GM19025 (cell line): ENCODE measurements around the gene GRAMD1A.

ENCODE experiments used
- ATAC-seq: cut with Tn5 transposase; IDR thresholded peaks from one replicate; pipeline ENCODE4 v1.9.1; 2021; ENCODE audit warnings: mild to moderate bottlenecking, low read depth, moderate library complexity; ENCODE audit not compliant: unreplicated experiment

Gene GRAMD1A

GRCh38 chr19:35066691-35067563, 66.8 kb downstream of the GRAMD1A start:
- no peak for ATAC-seq

DNA sequence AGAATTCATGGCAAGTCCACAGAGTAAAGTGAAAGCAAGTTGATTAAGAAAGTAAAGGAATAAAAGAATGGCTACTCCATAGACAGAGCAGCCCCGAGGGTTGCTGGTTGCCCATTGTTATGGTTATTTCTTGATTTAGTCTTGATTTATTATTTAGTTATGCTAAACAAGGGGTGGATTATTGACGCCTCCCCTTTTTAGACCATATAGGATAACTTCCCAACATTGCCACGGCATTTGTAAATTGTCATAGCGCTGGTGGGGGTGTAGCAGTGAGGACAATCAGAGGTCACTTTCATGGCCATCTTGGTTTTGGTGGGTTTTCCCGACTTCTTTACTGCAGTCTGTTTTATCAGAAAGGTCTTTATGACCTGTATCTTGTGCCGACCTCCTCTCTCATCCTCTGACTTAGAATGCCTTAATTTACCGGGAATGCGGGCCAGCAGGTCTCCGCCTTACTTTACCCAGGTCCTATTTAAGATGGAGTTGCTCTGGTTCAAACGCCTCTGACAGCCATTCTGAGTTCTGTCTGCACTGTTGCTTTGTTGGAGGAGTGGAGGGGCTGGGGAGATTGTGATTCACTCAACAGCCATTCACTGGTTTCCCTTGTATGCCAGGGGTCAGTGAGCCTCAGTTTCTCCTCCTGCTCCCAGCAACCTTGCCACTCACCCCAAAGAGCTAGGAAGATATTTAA, 69.0 kb downstream of the GRAMD1A start:
- ATAC-seq = no peak

DNA sequence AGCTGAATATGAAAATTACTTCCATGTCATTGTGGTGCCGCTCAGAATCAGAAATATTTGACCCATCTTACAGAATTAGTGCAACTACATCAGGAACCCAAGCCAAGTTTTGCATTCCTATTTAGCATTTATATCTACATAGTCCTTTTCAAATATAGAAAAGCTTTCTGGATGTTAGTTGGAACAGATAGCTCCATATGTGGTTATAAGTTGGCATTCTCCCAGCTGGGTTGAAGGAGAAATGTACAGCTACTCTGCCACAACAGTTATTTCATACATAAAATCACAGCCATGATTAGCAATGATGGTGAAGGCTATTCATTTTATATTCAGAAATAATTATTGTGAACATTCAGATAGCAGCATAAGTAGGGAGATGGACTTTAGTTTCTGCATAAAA, 69.6 kb downstream of the GRAMD1A start:
- no peak for ATAC-seq

GRCh38 chr19:35070471-35070870, 70.3 kb downstream of the GRAMD1A start:
- ATAC-seq = no peak

DNA sequence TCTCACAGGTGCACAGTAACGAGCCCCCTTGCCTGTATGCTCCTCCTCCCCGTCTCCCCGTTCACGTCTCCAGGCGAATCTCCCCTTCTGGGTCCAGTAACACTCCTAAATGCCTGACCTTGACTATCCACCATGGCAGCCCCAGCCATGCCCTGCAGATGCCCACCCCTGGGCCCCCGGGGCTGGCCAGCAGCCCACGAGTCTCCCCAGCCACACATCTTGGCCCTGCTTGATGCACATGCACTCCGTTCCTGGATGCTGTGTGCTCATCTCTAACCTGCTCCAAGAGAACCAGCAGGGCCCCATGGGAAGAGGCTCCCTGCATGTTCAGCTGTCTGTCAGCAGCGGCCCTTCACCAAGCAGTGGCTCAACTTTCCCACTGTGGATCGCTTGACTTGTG, 73.4 kb downstream of the GRAMD1A start:
- ATAC-seq = no peak

DNA sequence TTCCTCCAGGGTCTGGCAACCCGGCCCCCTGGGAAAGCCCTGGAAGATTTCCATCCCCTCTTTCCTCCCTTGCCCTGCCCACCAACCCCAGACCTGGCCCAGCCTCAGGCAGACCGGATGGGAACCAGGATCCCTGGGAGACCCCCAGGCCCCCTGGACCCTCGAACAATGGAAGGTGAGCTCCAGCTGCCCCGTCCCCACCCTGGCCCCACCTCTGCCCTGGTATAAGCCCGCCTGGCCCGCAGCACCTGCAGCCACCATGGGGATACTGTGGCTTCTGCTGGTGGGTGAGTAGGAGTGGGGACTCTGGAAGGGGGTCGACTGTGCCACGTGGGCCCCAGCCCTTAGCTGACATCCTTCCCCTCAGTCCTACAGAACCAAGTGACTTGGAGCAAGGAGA, 73.8 kb downstream of the GRAMD1A start:
- ATAC-seq = no peak

DNA sequence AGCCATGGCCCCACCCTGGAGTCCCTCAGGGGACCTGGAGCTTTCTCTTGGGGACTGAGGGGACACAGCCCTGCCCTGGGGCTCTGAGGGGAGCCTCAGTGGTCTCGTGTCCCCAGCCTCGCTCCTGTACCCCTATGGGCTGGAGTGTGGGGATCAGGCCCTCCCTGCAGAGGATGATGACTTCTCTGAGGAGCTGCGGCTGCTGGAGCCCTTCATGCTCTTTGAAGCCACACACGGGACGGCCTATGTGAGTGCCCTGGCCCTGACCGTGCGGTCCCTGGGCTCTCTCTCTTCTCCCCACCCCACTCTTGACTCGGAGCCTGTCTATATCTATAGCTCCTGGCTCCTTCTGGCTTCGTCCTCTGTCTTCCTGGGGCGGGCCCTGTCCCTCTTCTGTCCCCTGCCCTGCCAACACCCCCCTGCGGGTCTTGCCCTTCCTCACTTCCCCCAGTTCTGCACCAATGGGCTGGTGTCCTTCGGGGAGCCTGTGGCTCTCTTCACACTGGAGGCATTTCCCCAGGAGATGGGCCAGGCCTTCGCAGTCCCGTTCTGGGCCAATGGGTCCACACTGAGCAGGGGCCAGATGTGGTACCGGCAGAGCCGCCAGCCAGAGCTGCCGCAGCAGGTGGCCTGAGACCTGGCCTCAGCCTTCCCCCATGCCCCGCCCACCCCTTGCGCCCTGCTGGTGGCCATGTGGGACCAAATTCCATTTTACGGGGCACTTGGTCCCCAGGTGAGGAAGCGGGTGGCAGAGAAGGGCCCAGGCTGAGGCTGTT, 74.5 kb downstream of the GRAMD1A start:
- no peak for ATAC-seq

DNA sequence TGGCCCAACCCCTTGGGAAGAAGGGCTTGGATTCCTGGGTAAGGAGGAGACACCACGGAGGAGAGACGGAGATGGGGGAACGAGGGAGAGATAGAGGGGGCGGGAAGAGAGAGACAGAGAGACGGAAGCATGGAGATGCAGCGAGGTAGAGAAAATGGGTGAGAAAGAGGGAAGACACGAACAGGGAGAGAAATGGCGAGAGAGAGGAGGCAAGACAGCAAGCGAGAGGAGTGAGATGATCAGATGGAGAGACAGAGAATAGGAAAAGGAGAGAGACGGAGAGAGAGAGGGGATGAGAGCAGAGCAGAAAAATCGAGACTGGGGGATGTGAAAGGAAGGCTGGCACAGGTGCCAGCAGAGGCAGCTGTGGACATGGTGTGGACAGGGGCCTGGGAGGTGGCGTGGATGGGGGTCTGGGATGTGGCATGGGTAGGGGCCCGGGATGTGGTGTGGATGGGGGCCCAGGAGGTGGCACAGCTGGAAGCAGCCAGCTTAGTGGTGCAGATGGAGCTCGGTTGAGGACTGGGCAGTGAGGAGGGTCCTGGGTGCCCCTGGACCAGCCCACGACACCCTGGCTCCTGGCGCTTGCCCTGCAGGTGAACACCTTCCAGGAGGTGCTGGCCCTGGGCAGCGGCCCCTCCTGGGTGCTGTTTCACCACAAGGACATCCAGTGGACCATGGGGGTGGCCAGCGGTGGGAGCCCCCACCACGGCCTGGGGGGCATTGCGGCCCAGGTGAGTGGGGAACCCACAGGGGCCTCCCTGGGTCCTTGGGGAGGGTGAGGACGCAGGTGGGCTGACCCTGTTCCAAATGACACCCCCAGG, 75.3 kb downstream of the GRAMD1A start:
- no peak for ATAC-seq

GRCh38 chr19:35076026-35076370, 75.9 kb downstream of the GRAMD1A start:
- ATAC-seq = no peak
